K562 (cell line): ENCODE data around the gene MPRIP. TPM values are rescaled to one million over a fixed set of nuclear protein-coding genes. Genes with fewer than 3 reads are reported as not detected.

Experiments
- BRCA1 ChIP-seq, 2 experiments: fragments of 450-650 bp in 1 of 2; sonication (generic) in 1 of 2; formaldehyde crosslinking in 1 of 2; IDR thresholded peaks; 2 replicates each; pipeline versions ENCODE4 v1.5.0 to v1.6.1; 2017 to 2020; ENCODE audit warnings: mild to moderate bottlenecking in 1 of 2, missing genetic modification reagents in 1 of 2
- C11orf30 ChIP-seq: fragments of 450-650 bp; IDR thresholded peaks from 2 replicates; pipeline ENCODE4 v1.6.1; 2016; ENCODE audit warnings: low read depth, mild to moderate bottlenecking
- ESRRB ChIP-seq: fragments of 250-450 bp; sonication (Bioruptor Pico); IDR thresholded peaks from 2 replicates; pipeline ENCODE4 v1.5.0; 2020; ENCODE audit warnings: mild to moderate bottlenecking, moderate library complexity, borderline replicate concordance
- MIER1 ChIP-seq: fragments of 450-650 bp; IDR thresholded peaks from 2 replicates; pipeline ENCODE4 v1.6.1; 2016; ENCODE audit warnings: antibody characterized with exemption, mild to moderate bottlenecking, low read depth
- NCOA2 ChIP-seq, 2 experiments: fragments of 450-650 bp; IDR thresholded peaks; 2 replicates each; pipeline ENCODE4 v1.6.1; 2018; ENCODE audit warnings: mild to moderate bottlenecking in 2 of 2, moderate library complexity in 1 of 2; ENCODE audit not compliant: partially characterized antibody in 2 of 2
- NR2C1 ChIP-seq, 2 experiments: fragments of 450-650 bp; IDR thresholded peaks; 2 replicates each; pipeline ENCODE4 v1.6.1; 2017; ENCODE audit warnings: mild to moderate bottlenecking in 2 of 2, antibody characterized with exemption in 1 of 2, inconsistent platforms in 1 of 2, missing compliant biosample characterization in 1 of 2, missing genetic modification characterization in 1 of 2
- PHF20 ChIP-seq: fragments of 450-650 bp; IDR thresholded peaks from 2 replicates; pipeline ENCODE4 v1.6.1; 2018; ENCODE audit not compliant: partially characterized antibody
- RHOXF2B ChIP-seq: fragments of 250-450 bp; sonication (Bioruptor Pico); conservative IDR thresholded peaks from 2 replicates; pipeline ENCODE4 v1.5.1; 2021
- RNF2 ChIP-seq: sonication (generic); IDR thresholded peaks from 2 replicates; pipeline ENCODE4 v1.6.1; 2016
- SIN3A ChIP-seq, 2 experiments: fragments of 150-350 bp in 1 of 2; IDR thresholded peaks; 2 replicates each; pipeline ENCODE4 v1.6.1; 2011 to 2016; ENCODE audit warnings: borderline replicate concordance in 2 of 2, low read depth in 2 of 2, low read length in 2 of 2, mild to moderate bottlenecking in 2 of 2, moderate library complexity in 2 of 2; ENCODE audit not compliant: control insufficient read depth in 1 of 2
- SRSF9 ChIP-seq: fragments of 200-400 bp; formaldehyde crosslinking; IDR thresholded peaks from 2 replicates; pipeline ENCODE4 v1.6.1; 2017; ENCODE audit warnings: low read depth, low read length, borderline replicate concordance
- TAL1 ChIP-seq: fragments of 450-650 bp; IDR thresholded peaks from 2 replicates; pipeline ENCODE4 v1.6.1; 2016; ENCODE audit warnings: mild to moderate bottlenecking
- TEAD4 ChIP-seq, 2 experiments: sonication (generic) in 1 of 2; formaldehyde crosslinking in 1 of 2; IDR thresholded peaks; 2 replicates each; pipeline versions ENCODE4 v1.6.1 to v1.8.0; 2012 to 2022; ENCODE audit warnings: borderline replicate concordance in 1 of 2, inconsistent platforms in 1 of 2, low read length in 1 of 2, mild to moderate bottlenecking in 1 of 2, missing genetic modification reagents in 1 of 2
- TOE1 ChIP-seq, 2 experiments: fragments of 450-650 bp in 1 of 2; sonication (generic) in 1 of 2; formaldehyde crosslinking in 1 of 2; IDR thresholded peaks; 2 replicates each; pipeline versions ENCODE4 v1.7.1 to v1.8.0; 2016 to 2022; ENCODE audit warnings: borderline replicate concordance in 2 of 2, mild to moderate bottlenecking in 2 of 2, antibody characterized with exemption in 1 of 2, inconsistent platforms in 1 of 2, low read depth in 1 of 2, missing genetic modification reagents in 1 of 2, moderate library complexity in 1 of 2
- ZBTB7A ChIP-seq: IDR thresholded peaks from 2 replicates; pipeline ENCODE4 v1.6.1; 2011; ENCODE audit warnings: low read depth, mild to moderate bottlenecking, low read length, moderate library complexity, borderline replicate concordance; ENCODE audit not compliant: control insufficient read depth
- ZEB2 ChIP-seq: fragments of 450-650 bp; IDR thresholded peaks from 2 replicates; pipeline ENCODE4 v1.6.1; 2016
- ZNF431 ChIP-seq: sonication (generic); formaldehyde crosslinking; IDR thresholded peaks from 2 replicates; pipeline ENCODE4 v1.8.0; 2022; ENCODE audit warnings: mild to moderate bottlenecking, missing genetic modification reagents
- ZNF551 ChIP-seq: fragments of 250-450 bp; sonication (Bioruptor Pico); IDR thresholded peaks from 2 replicates; pipeline ENCODE4 v1.5.0; 2021; ENCODE audit warnings: mild to moderate bottlenecking, moderate library complexity
- polyA plus RNA-seq, 8 experiments: library from polyadenylated mRNA; depleted of rRNA in 4 of 8; stranded (reverse) in 5 of 8; unstranded in 3 of 8; fragments of >200 nt; fragmentation: Nextera tagmentation in 2 of 8; fragmentation: Illumina TruSeq in 1 of 8; extraction: Ambion mirVana in 2 of 8; extraction: Trizol in 1 of 8; gene quantifications; 2 replicates each; pipeline versions ENCODE4 v1.2.1 to v1.2.3, GENCODE V29; 2011 to 2014; ENCODE audit warnings: inconsistent platforms in 1 of 8, missing spikeins in 1 of 8
- total RNA-seq, 7 experiments: library from RNA; depleted of rRNA in 6 of 7; stranded (reverse); fragments of >200 nt in 6 of 7; fragmentation: Illumina TruSeq in 2 of 7; extraction: Trizol in 2 of 7; gene quantifications; 2 replicates each; pipeline versions ENCODE4 v1.2.1 to v1.2.3, GENCODE V29; 2011 to 2021; ENCODE audit warnings: low replicate concordance in 1 of 7
- TF ChIP-seq, protein P1 (sequence below): fragments of 250-450 bp; sonication (Bioruptor Pico); IDR thresholded peaks from 2 replicates; pipeline ENCODE4 v1.5.1; 2021; ENCODE audit warnings: mild to moderate bottlenecking
- TF ChIP-seq, protein P2 (sequence below): sonication (generic); formaldehyde crosslinking; IDR thresholded peaks from 2 replicates; pipeline ENCODE4 v1.8.1; 2022; ENCODE audit warnings: missing genetic modification reagents

The MPRIP gene
- total and polyA plus RNA-seq, 9 of the 15 experiments (the other 6 are each of a cell fraction or from before 2014, with no cell fraction given) = 10.0 to 72.6 (median 30.1) TPM

DNA sequence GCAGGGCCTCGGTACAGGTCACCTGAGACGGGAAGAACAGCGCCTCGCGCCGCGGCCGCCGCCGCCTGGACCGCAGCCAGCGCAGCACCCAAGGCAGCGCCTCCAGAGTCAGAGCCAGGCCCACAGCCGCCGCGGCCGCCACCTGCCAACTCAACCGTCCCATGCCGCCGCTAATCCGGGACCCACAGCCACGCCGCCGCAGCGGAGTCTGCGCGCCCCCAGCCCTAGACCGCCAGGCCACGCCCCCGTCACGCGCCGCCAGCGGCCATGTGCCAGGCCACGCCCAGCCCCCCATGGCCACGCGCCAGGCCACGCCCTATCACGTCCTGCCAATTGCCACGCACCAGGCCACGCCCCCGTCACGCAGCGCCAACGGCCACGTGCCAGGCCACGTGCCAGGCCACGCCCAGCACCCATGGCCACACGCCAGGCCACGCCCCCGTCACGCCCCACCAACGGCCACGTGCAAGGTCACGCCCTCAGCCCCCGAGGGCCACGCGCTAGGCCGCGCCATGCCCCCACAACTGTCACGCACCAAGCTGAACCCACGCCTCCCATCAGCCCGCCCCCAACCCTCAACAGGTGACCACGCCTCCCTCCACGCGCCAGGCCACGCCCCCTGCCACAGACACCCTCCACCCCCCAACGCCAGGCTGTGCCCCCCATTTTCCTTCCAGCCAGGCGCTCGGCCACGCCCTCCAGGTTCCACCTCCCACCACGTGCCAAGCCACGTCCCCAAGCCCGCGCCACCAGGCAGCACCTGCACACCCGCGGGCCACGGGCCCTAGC, 164.1 kb downstream of the MPRIP start, which contains the start of gene PLD6 (continued):
- TF ChIP-seq, protein P1, sequence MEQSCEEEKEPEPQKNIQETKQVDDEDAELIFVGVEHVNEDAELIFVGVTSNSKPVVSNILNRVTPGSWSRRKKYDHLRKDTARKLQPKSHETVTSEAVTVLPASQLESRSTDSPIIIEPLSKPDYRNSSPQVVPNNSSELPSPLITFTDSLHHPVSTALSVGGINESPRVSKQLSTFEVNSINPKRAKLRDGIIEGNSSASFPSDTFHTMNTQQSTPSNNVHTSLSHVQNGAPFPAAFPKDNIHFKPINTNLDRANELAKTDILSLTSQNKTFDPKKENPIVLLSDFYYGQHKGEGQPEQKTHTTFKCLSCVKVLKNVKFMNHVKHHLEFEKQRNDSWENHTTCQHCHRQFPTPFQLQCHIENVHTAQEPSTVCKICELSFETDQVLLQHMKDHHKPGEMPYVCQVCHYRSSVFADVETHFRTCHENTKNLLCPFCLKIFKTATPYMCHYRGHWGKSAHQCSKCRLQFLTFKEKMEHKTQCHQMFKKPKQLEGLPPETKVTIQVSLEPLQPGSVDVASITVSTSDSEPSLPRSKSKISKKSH (CRISPR knock-in tag) = no peak
- peak; percentile 76 to 78 for TF ChIP-seq SIN3A (IDR thresholded peaks at IDR 0.05; ENCODE audit: borderline replicate concordance in 2 of 2, control insufficient read depth in 1 of 2, low read depth in 2 of 2, low read length in 2 of 2)
- no peak for TF ChIP-seq TAL1
- TF ChIP-seq TOE1 (IDR thresholded peaks at IDR 0.05; ENCODE audit: borderline replicate concordance) = peak; percentile 71; the same call in 1 of the 2 replicates
- TF ChIP-seq TOE1 (CRISPR knock-in tag; IDR thresholded peaks at IDR 0.05; ENCODE audit: borderline replicate concordance, low read depth) = 0 out of 2 replicates have a peak, but pooled peaks have one; percentile 15
- TF ChIP-seq ESRRB = no peak
- TF ChIP-seq ZNF551 (CRISPR knock-in tag) = no peak
- no peak for TF ChIP-seq NR2C1 (IDR thresholded peaks at IDR 0.05)
- no peak for TF ChIP-seq NR2C1 (tag; IDR thresholded peaks at IDR 0.05)
- TF ChIP-seq ZBTB7A = no peak
- TF ChIP-seq, protein P2, sequence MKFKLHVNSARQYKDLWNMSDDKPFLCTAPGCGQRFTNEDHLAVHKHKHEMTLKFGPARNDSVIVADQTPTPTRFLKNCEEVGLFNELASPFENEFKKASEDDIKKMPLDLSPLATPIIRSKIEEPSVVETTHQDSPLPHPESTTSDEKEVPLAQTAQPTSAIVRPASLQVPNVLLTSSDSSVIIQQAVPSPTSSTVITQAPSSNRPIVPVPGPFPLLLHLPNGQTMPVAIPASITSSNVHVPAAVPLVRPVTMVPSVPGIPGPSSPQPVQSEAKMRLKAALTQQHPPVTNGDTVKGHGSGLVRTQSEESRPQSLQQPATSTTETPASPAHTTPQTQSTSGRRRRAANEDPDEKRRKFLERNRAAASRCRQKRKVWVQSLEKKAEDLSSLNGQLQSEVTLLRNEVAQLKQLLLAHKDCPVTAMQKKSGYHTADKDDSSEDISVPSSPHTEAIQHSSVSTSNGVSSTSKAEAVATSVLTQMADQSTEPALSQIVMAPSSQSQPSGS (CRISPR knock-in tag) = peak; percentile 80
- no peak for TF ChIP-seq NCOA2 (IDR thresholded peaks at IDR 0.05; ENCODE audit: partially characterized antibody in 2 of 2)
- TF ChIP-seq ZEB2 = no peak
- TF ChIP-seq MIER1 = no peak
- TF ChIP-seq RHOXF2B = no peak
- no peak for TF ChIP-seq SRSF9
- peak; percentile 90 for TF ChIP-seq ZNF431 (CRISPR knock-in tag)
- TF ChIP-seq C11orf30 = no peak
- no peak for TF ChIP-seq BRCA1 (IDR thresholded peaks at IDR 0.05)
- TF ChIP-seq BRCA1 (CRISPR knock-in tag; IDR thresholded peaks at IDR 0.05) = peak; percentile 67
- TF ChIP-seq PHF20 = no peak
- peak; percentile 61 for TF ChIP-seq RNF2
- no peak for TF ChIP-seq TEAD4 (IDR thresholded peaks at IDR 0.05; ENCODE audit: low read length)
- TF ChIP-seq TEAD4 (CRISPR knock-in tag; IDR thresholded peaks at IDR 0.05; ENCODE audit: borderline replicate concordance) = peak; percentile 96; the same call in 1 of the 2 replicates
